Measurements from ENCODE around the gene PBLD. TPM values are rescaled to one million over a fixed set of nuclear protein-coding genes. Genes with fewer than 3 reads are reported as not detected.
A peak's percentile ranks its signal among the peaks of the same experiment; 100 is the strongest.

The PBLD gene
- total RNA-seq, 1 experiment from 2014 or later: 11.7 TPM

GRCh38 chr10:68334672-68335467 lies 2.1 kb upstream of the PBLD start:
- Histone ChIP-seq H3K9me3 (ENCODE audit: control insufficient read depth, insufficient read depth, low read depth, low read length) (no peaks in the 10 kb centered on the region), H3K4me3 (ENCODE audit: low read depth in 2 of 2, low read length in 2 of 2) (peak overlapping the region; percentile 65 to 90), H3K27ac (ENCODE audit: low read length) (peak overlapping the region; percentile 100), H3K36me3 (ENCODE audit: control insufficient read depth, insufficient read depth, low read length) (peaks cover 37% of the 10 kb centered on the region), H3K27me3 (ENCODE audit: control insufficient read depth, insufficient read depth, low read length) (no peaks in the 10 kb centered on the region), H3K4me1 (ENCODE audit: control insufficient read depth, insufficient read depth, low read length) (peaks cover 42% of the 10 kb centered on the region)
- DNase-seq (ENCODE audit: low read depth, low spot score) (no peak), ATAC-seq (no peak)
- in situ Hi-C loops (cut with HindIII; ENCODE audit: low pct_unique_long_range_greater_than_20kb, low sequenced_read_pairs): no loop called here
- BruUV-seq (replicated peaks): no TSS peak
- no peak for TF ChIP-seq POLR2AphosphoS5 (IDR thresholded peaks at IDR 0.05; ENCODE audit: low read depth, low read length)
- no peak for TF ChIP-seq REST (IDR thresholded peaks at IDR 0.05; ENCODE audit: insufficient read depth in 1 of 2, low read depth in 2 of 2, low read length in 1 of 2)
- TF ChIP-seq TCF7L2 (IDR thresholded peaks at IDR 0.05; ENCODE audit: low read depth, low read length): no peak
- TF ChIP-seq CTCF (IDR thresholded peaks at IDR 0.05): no peak
- no peak for TF ChIP-seq SIN3A (IDR thresholded peaks at IDR 0.05; ENCODE audit: borderline replicate concordance, insufficient read depth, low read depth, low read length)
- ChIA-PET CTCF (no interaction called here), POLR2A (interaction anchor here (0.6 to 0.7 kb wide), 2 partner anchors 11 to 40 kb away, joined by 3 to 7 read pairs; no protein-coding TSS in a partner anchor)
- intact Hi-C loops (cut with micrococcal nuclease; ENCODE audit: unreplicated experiment): no loop called here

GRCh38 chr10:68333440-68334431 lies 1.0 kb upstream of the PBLD start:
- Histone ChIP-seq H3K27me3 (ENCODE audit: control insufficient read depth, insufficient read depth, low read length) (no peaks in the 10 kb centered on the region), H3K36me3 (ENCODE audit: control insufficient read depth, insufficient read depth, low read length) (peaks cover 27% of the 10 kb centered on the region), H3K27ac (ENCODE audit: low read length) (peak overlapping the region; percentile 100), H3K9me3 (ENCODE audit: control insufficient read depth, insufficient read depth, low read depth, low read length) (no peaks in the 10 kb centered on the region), H3K4me1 (ENCODE audit: control insufficient read depth, insufficient read depth, low read length) (peaks cover 52% of the 10 kb centered on the region), H3K4me3 (ENCODE audit: low read depth in 2 of 2, low read length in 2 of 2) (peak overlapping the region; percentile 65 to 90)
- DNase-seq (ENCODE audit: low read depth, low spot score) (no peak), ATAC-seq (no peak)
- POLR2A ChIA-PET: interaction anchor here (0.5 to 0.7 kb wide), 4 partner anchors 11 to 622 kb away, joined by 3 to 5 read pairs (median 3); partner anchors contain the start of gene DDX21
- no peak for TF ChIP-seq TCF7L2 (IDR thresholded peaks at IDR 0.05; ENCODE audit: low read depth, low read length)
- TF ChIP-seq REST (IDR thresholded peaks at IDR 0.05; ENCODE audit: insufficient read depth in 1 of 2, low read depth in 2 of 2, low read length in 1 of 2): no peak; a peak in 1 of 4 replicates
- no peak for TF ChIP-seq CTCF (IDR thresholded peaks at IDR 0.05)
- no peak for TF ChIP-seq POLR2AphosphoS5 (IDR thresholded peaks at IDR 0.05; ENCODE audit: low read depth, low read length)
- TF ChIP-seq SIN3A (IDR thresholded peaks at IDR 0.05; ENCODE audit: borderline replicate concordance, insufficient read depth, low read depth, low read length): no peak
- intact Hi-C loops (cut with micrococcal nuclease; ENCODE audit: unreplicated experiment) (no loop called here), in situ Hi-C loops (cut with HindIII; ENCODE audit: low pct_unique_long_range_greater_than_20kb, low sequenced_read_pairs) (no loop called here)
- TSS peak; percentile 60 for BruUV-seq (replicated peaks)
- CTCF ChIA-PET: interaction anchor here (0.5 kb wide), 1 partner anchor 19 kb away, joined by 4 read pairs; no protein-coding TSS in a partner anchor

Measured in Panc1 (cell line).